Caco-2 (cell line): ENCODE data around the gene LRBA. TPM values are rescaled to one million over a fixed set of nuclear protein-coding genes. Genes with fewer than 3 reads are reported as not detected.

Source experiments
- BruUV-seq: library from RNA; stranded (reverse); fragments of 400-500 nt; replicated peaks from 2 replicates; lab custom pipeline; 2021; lab: Mats Ljungman, UMichigan
- CTCF ChIA-PET: fragments of 300-600 bp; sonication (Branson Sonifier 250); formaldehyde crosslinking; loops from one replicate; lab custom pipeline; 2022; ENCODE audit warnings: antibody characterized with exemption; lab: Charles Lee
- POLR2A ChIA-PET: fragments of 300-600 bp; sonication (Branson Sonifier 250); formaldehyde crosslinking; loops from one replicate; lab custom pipeline; 2022; ENCODE audit warnings: antibody characterized with exemption; lab: Charles Lee
- DNase-seq, 2 experiments: peaks; one replicate each; pipeline versions ENCODE4 v3.0.0 to v3.0.0-alpha.2; 2020 to 2022
- H3K27me3 ChIP-seq: replicated peaks from 2 replicates; pipeline ENCODE4 v1.6.0; 2011; ENCODE audit warnings: low read length; ENCODE audit not compliant: control insufficient read depth, insufficient read depth
- H3K36me3 ChIP-seq: 2 replicates; pipeline ENCODE4 v1.5.1; 2011; ENCODE audit warnings: low read length; ENCODE audit not compliant: control insufficient read depth, insufficient read depth
- H3K4me1 ChIP-seq: fragments of 250-450 bp; sonication (Bioruptor Pico); 2 replicates; pipeline ENCODE4 v1.5.1; 2020; ENCODE audit warnings: mild to moderate bottlenecking
- H3K4me3 ChIP-seq: 2 replicates; pipeline ENCODE4 v1.5.1; 2011; ENCODE audit warnings: low read depth, mild to moderate bottlenecking, control low read depth, low read length
- H3K9me3 ChIP-seq: fragments of 250-450 bp; sonication (Bioruptor Pico); 2 replicates; pipeline ENCODE4 v1.5.1; 2020; ENCODE audit warnings: mild to moderate bottlenecking, moderate library complexity
- H3K27ac Mint-ChIP-seq: one replicate; pipeline ENCODE4 v1.8.0; 2022; ENCODE audit warnings: mixed read lengths; ENCODE audit not compliant: unreplicated experiment
- H3K27me3 Mint-ChIP-seq: one replicate; pipeline ENCODE4 v1.8.0; 2022; ENCODE audit warnings: mixed read lengths; ENCODE audit not compliant: insufficient read depth, unreplicated experiment
- H3K36me3 Mint-ChIP-seq: one replicate; pipeline ENCODE4 v1.8.0; 2022; ENCODE audit warnings: mild to moderate bottlenecking, mixed read lengths; ENCODE audit not compliant: insufficient read depth, unreplicated experiment
- H3K4me1 Mint-ChIP-seq: one replicate; pipeline ENCODE4 v1.8.0; 2022; ENCODE audit warnings: low read depth, mixed read lengths; ENCODE audit not compliant: unreplicated experiment
- H3K4me3 Mint-ChIP-seq: one replicate; pipeline ENCODE4 v1.8.0; 2022; ENCODE audit warnings: mild to moderate bottlenecking, moderate library complexity, mixed read lengths; ENCODE audit not compliant: unreplicated experiment
- H3K9me3 Mint-ChIP-seq: one replicate; pipeline ENCODE4 v1.8.0; 2022; ENCODE audit warnings: mixed read lengths; ENCODE audit not compliant: unreplicated experiment
- CTCF ChIP-seq, 2 experiments: fragments of 200-600 bp in 1 of 2; IDR thresholded peaks; 1 replicate in 1 of 2; 2 replicates in 1 of 2; pipeline versions ENCODE4 v1.5.1 to v1.8.0; 2011 to 2022; ENCODE audit warnings: antibody characterized with exemption in 1 of 2, control low read depth in 1 of 2, inconsistent platforms in 1 of 2, low read depth in 1 of 2, low read length in 1 of 2, mild to moderate bottlenecking in 1 of 2, moderate library complexity in 1 of 2; ENCODE audit not compliant: insufficient read depth in 1 of 2, severe bottlenecking in 1 of 2, unreplicated experiment in 1 of 2
- intact Hi-C: fragments of 100-400 bp; cut with micrococcal nuclease; formaldehyde crosslinking; loops from one replicate; pipeline ENCODE4 v1.10.0; 2022; ENCODE audit not compliant: unreplicated experiment
- total RNA-seq: library from RNA; stranded (reverse); gene quantifications from 2 replicates; pipeline ENCODE4 v1.2.3, GENCODE V29; 2022

The LRBA gene
- total RNA-seq, 1 experiment from 2014 or later: 53.2 TPM

GRCh38 chr4:150328496-150328895 lies 686.6 kb downstream of the LRBA start:
- Histone ChIP-seq H3K4me3 (no peak overlapping the region), H3K36me3 (no peaks in the 10 kb centered on the region), H3K4me1 (no peaks in the 10 kb centered on the region), H3K27me3 (no peaks in the 10 kb centered on the region), H3K9me3 (no peaks in the 10 kb centered on the region)
- ChIA-PET POLR2A (no interaction called here), CTCF (no interaction called here)
- Mint-ChIP-seq H3K36me3 (no peaks in the 10 kb centered on the region), H3K27me3 (no peaks in the 10 kb centered on the region), H3K4me3 (no peak overlapping the region), H3K9me3 (no peaks in the 10 kb centered on the region), H3K4me1 (peaks cover 10% of the 10 kb centered on the region), H3K27ac (no peak overlapping the region)
- TF ChIP-seq CTCF (IDR thresholded peaks at IDR 0.05; ENCODE audit: insufficient read depth in 1 of 2, low read depth in 1 of 2, low read length in 1 of 2, severe bottlenecking in 1 of 2, unreplicated experiment in 1 of 2): no peak
- DNase-seq: no peak
- intact Hi-C loops: no loop called here
- BruUV-seq: no TSS peak

GRCh38 chr4:150327262-150327780 lies 687.8 kb downstream of the LRBA start:
- TF ChIP-seq CTCF (IDR thresholded peaks at IDR 0.05; ENCODE audit: insufficient read depth in 1 of 2, low read depth in 1 of 2, low read length in 1 of 2, severe bottlenecking in 1 of 2, unreplicated experiment in 1 of 2): no peak
- ChIA-PET CTCF (no interaction called here), POLR2A (no interaction called here)
- no peaks in the 10 kb centered on the region for H3K4me1 ChIP-seq
- H3K4me3 ChIP-seq: no peak overlapping the region
- no peak overlapping the region for H3K4me3 Mint-ChIP-seq
- no peaks in the 10 kb centered on the region for H3K27me3 ChIP-seq
- H3K9me3 ChIP-seq: no peaks in the 10 kb centered on the region
- no peaks in the 10 kb centered on the region for H3K9me3 Mint-ChIP-seq
- no peaks in the 10 kb centered on the region for H3K36me3 Mint-ChIP-seq
- intact Hi-C loops: no loop called here
- no peaks in the 10 kb centered on the region for H3K36me3 ChIP-seq
- H3K4me1 Mint-ChIP-seq: peaks cover 10% of the 10 kb centered on the region
- BruUV-seq: no TSS peak
- DNase-seq: no peak
- H3K27ac Mint-ChIP-seq: no peak overlapping the region
- H3K27me3 Mint-ChIP-seq: no peaks in the 10 kb centered on the region

- CTCF ChIA-PET: interaction anchor here (0.5 kb wide), 1 partner anchor 305 kb away, joined by 3 read pairs; no protein-coding TSS in a partner anchor
- no peak for TF ChIP-seq CTCF (IDR thresholded peaks at IDR 0.05; ENCODE audit: insufficient read depth in 1 of 2, low read depth in 1 of 2, low read length in 1 of 2, severe bottlenecking in 1 of 2, unreplicated experiment in 1 of 2)
- Mint-ChIP-seq H3K27ac (no peak overlapping the region), H3K36me3 (no peaks in the 10 kb centered on the region), H3K4me3 (no peak overlapping the region), H3K9me3 (no peaks in the 10 kb centered on the region), H3K27me3 (no peaks in the 10 kb centered on the region), H3K4me1 (peaks cover 10% of the 10 kb centered on the region)
- POLR2A ChIA-PET: no interaction called here
- no peaks in the 10 kb centered on the region for H3K27me3 ChIP-seq
- H3K4me3 ChIP-seq: no peak overlapping the region
- no peak for DNase-seq
- H3K4me1 ChIP-seq: no peaks in the 10 kb centered on the region
- no peaks in the 10 kb centered on the region for H3K36me3 ChIP-seq
- no TSS peak for BruUV-seq
- no peaks in the 10 kb centered on the region for H3K9me3 ChIP-seq
- intact Hi-C loops: no loop called here
Measured at GRCh38 chr4:150325872-150326271, 689.2 kb downstream of the LRBA start.
